HepG2 (cell line): ENCODE data around the gene ZNF3. TPM values are rescaled to one million over a fixed set of nuclear protein-coding genes. Genes with fewer than 3 reads are reported as not detected.
A peak's percentile ranks its signal among the peaks of the same experiment; 100 is the strongest.

Experiments used
- MED8 ChIP-seq: sonication (generic); formaldehyde crosslinking; IDR thresholded peaks from 2 replicates; pipeline ENCODE4 v1.8.1; 2023; ENCODE audit warnings: mild to moderate bottlenecking, missing genetic modification reagents; ENCODE audit not compliant: insufficient replicate concordance
- MIER3 ChIP-seq: IDR thresholded peaks from 2 replicates; pipeline ENCODE4 v1.6.1; 2016; ENCODE audit warnings: missing compliant biosample characterization, borderline replicate concordance
- RXRB ChIP-seq: IDR thresholded peaks from 2 replicates; pipeline ENCODE4 v1.6.1; 2016; ENCODE audit warnings: borderline replicate concordance, missing genetic modification reagents, missing compliant biosample characterization
- SNAPC4 ChIP-seq: sonication (generic); formaldehyde crosslinking; IDR thresholded peaks from 2 replicates; pipeline ENCODE4 v1.4.0; 2020; ENCODE audit warnings: mild to moderate bottlenecking, missing genetic modification reagents
- ZBED4 ChIP-seq: sonication (generic); formaldehyde crosslinking; IDR thresholded peaks from 2 replicates; pipeline ENCODE4 v1.4.0; 2020; ENCODE audit warnings: missing genetic modification reagents, borderline replicate concordance
- ZNF142 ChIP-seq: sonication (generic); formaldehyde crosslinking; IDR thresholded peaks from 2 replicates; pipeline ENCODE4 v1.4.0; 2020; ENCODE audit warnings: missing genetic modification reagents
- ZNF280D ChIP-seq: sonication (generic); formaldehyde crosslinking; IDR thresholded peaks from 2 replicates; pipeline ENCODE4 v1.5.1; 2020; ENCODE audit warnings: mild to moderate bottlenecking, missing genetic modification reagents
- ZNF570 ChIP-seq: sonication (generic); formaldehyde crosslinking; IDR thresholded peaks from 2 replicates; pipeline ENCODE4 v1.4.0; 2020; ENCODE audit warnings: mild to moderate bottlenecking, missing genetic modification reagents, borderline replicate concordance
- polyA plus RNA-seq, 8 experiments: library from polyadenylated mRNA; depleted of rRNA in 3 of 8; stranded (reverse) in 7 of 8; unstranded in 1 of 8; fragments of >200 nt; fragmentation: Illumina TruSeq in 4 of 8; extraction: Trizol in 4 of 8; gene quantifications; 2 replicates each; pipeline versions ENCODE4 v1.2.1 to v1.2.3, GENCODE V29; 2011 to 2016; ENCODE audit warnings: low read depth in 4 of 8, missing spikeins in 1 of 8, mixed read lengths in 1 of 8; ENCODE audit not compliant: insufficient read depth in 1 of 8
- total RNA-seq, 5 experiments: library from RNA; depleted of rRNA; stranded (reverse); fragments of >200 nt; fragmentation: Illumina TruSeq; extraction: Trizol; gene quantifications; 2 replicates each; pipeline ENCODE4 v1.2.3, GENCODE V29; 2016; ENCODE audit warnings: low read depth in 1 of 5

Gene ZNF3
- total and polyA plus RNA-seq, 2 of the 13 experiments (the other 11 are each of a cell fraction or from before 2014, with no cell fraction given): 33.7 to 56.9 TPM

GRCh38 chr7:100088621-100089457, 7.3 kb upstream of the ZNF3 start, which contains the start of gene COPS6 (continued):
- TF ChIP-seq MIER3 (CRISPR knock-in tag) (no peak; the same call in 1 of the 2 replicates), ZBED4 (CRISPR knock-in tag) (0 out of 2 replicates have a peak, but pooled peaks have one; percentile 80), ZNF142 (CRISPR knock-in tag) (peak; percentile 72; the same call in 1 of the 2 replicates), RXRB (CRISPR knock-in tag) (peak; percentile 69), ZNF570 (0 out of 2 replicates have a peak, but pooled peaks have one; percentile 86), SNAPC4 (CRISPR knock-in tag) (no peak), ZNF280D (CRISPR knock-in tag) (0 out of 2 replicates have a peak, but pooled peaks have one; percentile 34), MED8 (peak; percentile 95)
